Central memory CD8-positive, alpha-beta T cell (primary cell): ENCODE measurements around the gene DNAJC11.
"Not testable (repeated sequence)": the region's sequence is repeated elsewhere in the genome, so short reads cannot be mapped to it uniquely, and the experiment has no call there.

Experiments used
- ATAC-seq: fragments of 150-1000 bp; cut with Tn5 transposase; replicated peaks from 2 replicates; pipeline ENCODE4 v1.10.0; 2022; ENCODE audit warnings: mild to moderate bottlenecking, moderate FRiP score, moderate number of reproducible peaks; ENCODE audit not compliant: poor library complexity, severe bottlenecking; ENCODE audit errors: extremely low read depth
- DNase-seq, 2 donors: peaks; one replicate each; pipeline ENCODE4 v3.0.0; 2021; ENCODE audit warnings: low spot score in 2 of 2
- H3K27ac Mint-ChIP-seq: one replicate; pipeline ENCODE4 v1.8.0; 2022; ENCODE audit warnings: low read depth, mild to moderate bottlenecking, moderate library complexity, mixed read lengths
- H3K27me3 Mint-ChIP-seq: one replicate; pipeline ENCODE4 v1.8.0; 2022; ENCODE audit warnings: mixed read lengths
- H3K36me3 Mint-ChIP-seq: one replicate; pipeline ENCODE4 v1.8.0; 2022; ENCODE audit warnings: mild to moderate bottlenecking, moderate library complexity, mixed read lengths; ENCODE audit not compliant: insufficient read depth
- H3K4me1 Mint-ChIP-seq: one replicate; pipeline ENCODE4 v1.8.0; 2022; ENCODE audit warnings: mixed read lengths
- H3K4me3 Mint-ChIP-seq: one replicate; pipeline ENCODE4 v1.8.0; 2022; ENCODE audit warnings: mild to moderate bottlenecking, moderate library complexity, mixed read lengths
- H3K9me3 Mint-ChIP-seq: one replicate; pipeline ENCODE4 v1.8.0; 2022; ENCODE audit warnings: mixed read lengths

Gene DNAJC11

GRCh38 chr1:6660415-6661049 is 41.1 kb downstream of the DNAJC11 start:
- Mint-ChIP-seq H3K9me3 (no peaks in the 10 kb centered on the region), H3K27ac (no peak overlapping the region), H3K27me3 (no peaks in the 10 kb centered on the region), H3K4me1 (peaks cover 6% of the 10 kb centered on the region), H3K36me3 (peaks cover 6% of the 10 kb centered on the region), H3K4me3 (no peak overlapping the region)
- no peak for DNase-seq
- ATAC-seq, result no peak

- Mint-ChIP-seq H3K27ac (no peak overlapping the region), H3K4me1 (peaks cover 6% of the 10 kb centered on the region), H3K9me3 (no peaks in the 10 kb centered on the region), H3K27me3 (no peaks in the 10 kb centered on the region), H3K4me3 (no peak overlapping the region), H3K36me3 (peaks cover 10% of the 10 kb centered on the region)
- DNase-seq (no peak), ATAC-seq (no peak)
Observed at GRCh38 chr1:6658359-6659060, 43.1 kb downstream of the DNAJC11 start.

GRCh38 chr1:6657138-6657537 is 44.5 kb downstream of the DNAJC11 start:
- no peaks in the 10 kb centered on the region for H3K9me3 Mint-ChIP-seq
- no peak overlapping the region for H3K27ac Mint-ChIP-seq
- H3K27me3 Mint-ChIP-seq, result no peaks in the 10 kb centered on the region
- peaks cover 15% of the 10 kb centered on the region for H3K36me3 Mint-ChIP-seq
- H3K4me1 Mint-ChIP-seq, result peaks cover 6% of the 10 kb centered on the region
- no peak overlapping the region for H3K4me3 Mint-ChIP-seq
- DNase-seq (no peak), ATAC-seq (no peak)

GRCh38 chr1:6653436-6654290 is 48.0 kb downstream of the DNAJC11 start:
- Mint-ChIP-seq H3K4me3 (no peak overlapping the region), H3K9me3 (no peaks in the 10 kb centered on the region), H3K36me3 (peaks cover 17% of the 10 kb centered on the region), H3K27me3 (no peaks in the 10 kb centered on the region), H3K27ac (no peak overlapping the region), H3K4me1 (no peaks in the 10 kb centered on the region)
- DNase-seq, result no peak
- no peak for ATAC-seq

- ATAC-seq, result no peak
- DNase-seq, result no peak
- Mint-ChIP-seq H3K27ac (no peak overlapping the region), H3K36me3 (peaks cover 15% of the 10 kb centered on the region), H3K9me3 (no peaks in the 10 kb centered on the region), H3K4me1 (no peaks in the 10 kb centered on the region), H3K27me3 (no peaks in the 10 kb centered on the region), H3K4me3 (no peak overlapping the region)
Observed at GRCh38 chr1:6652986-6653385, 48.6 kb downstream of the DNAJC11 start.

GRCh38 chr1:6651909-6652308 is 49.7 kb downstream of the DNAJC11 start:
- Mint-ChIP-seq H3K9me3 (no peaks in the 10 kb centered on the region), H3K4me1 (no peaks in the 10 kb centered on the region)
- no peak for DNase-seq

GRCh38 chr1:6648556-6648955 is 53.1 kb downstream of the DNAJC11 start:
- Mint-ChIP-seq H3K36me3 (peaks cover 12% of the 10 kb centered on the region), H3K27ac (no peak overlapping the region), H3K9me3 (no peaks in the 10 kb centered on the region), H3K4me3 (no peak overlapping the region), H3K27me3 (no peaks in the 10 kb centered on the region), H3K4me1 (no peaks in the 10 kb centered on the region)
- no peak for DNase-seq
- no peak for ATAC-seq

More at GRCh38 chr1:6651909-6652308, 49.7 kb downstream of the DNAJC11 start:
- H3K27me3 Mint-ChIP-seq, result no peaks in the 10 kb centered on the region
- H3K27ac Mint-ChIP-seq, result no peak overlapping the region
- no peak for ATAC-seq
- H3K4me3 Mint-ChIP-seq, result no peak overlapping the region
- peaks cover 13% of the 10 kb centered on the region for H3K36me3 Mint-ChIP-seq

- Mint-ChIP-seq H3K27me3 (no peaks in the 10 kb centered on the region), H3K36me3 (peaks cover 6% of the 10 kb centered on the region), H3K27ac (no peak overlapping the region), H3K4me3 (no peak overlapping the region), H3K4me1 (no peaks in the 10 kb centered on the region), H3K9me3 (no peaks in the 10 kb centered on the region)
- DNase-seq (peak in 1 of 2 donors; percentile 18), ATAC-seq (no peak)
Observed at GRCh38 chr1:6646499-6647148, 55.0 kb downstream of the DNAJC11 start.

GRCh38 chr1:6645018-6645417 is 56.6 kb downstream of the DNAJC11 start:
- no peak for ATAC-seq
- Mint-ChIP-seq H3K4me3 (no peak overlapping the region), H3K27me3 (no peaks in the 10 kb centered on the region), H3K9me3 (no peaks in the 10 kb centered on the region), H3K27ac (no peak overlapping the region), H3K4me1 (no peaks in the 10 kb centered on the region), H3K36me3 (peaks cover 5% of the 10 kb centered on the region)
- no peak for DNase-seq

- H3K4me1 Mint-ChIP-seq, H3K27ac Mint-ChIP-seq, H3K27me3 Mint-ChIP-seq, DNase-seq, H3K4me3 Mint-ChIP-seq, ATAC-seq, H3K9me3 Mint-ChIP-seq: not testable (repeated sequence)
- H3K36me3 Mint-ChIP-seq, result peaks cover 16% of the 10 kb centered on the region
Observed at GRCh38 chr1:6640867-6641266, 60.7 kb downstream of the DNAJC11 start.

- Mint-ChIP-seq H3K36me3 (peaks cover 23% of the 10 kb centered on the region), H3K27ac (no peak overlapping the region)
Observed at GRCh38 chr1:6638226-6638625, 63.4 kb downstream of the DNAJC11 start.

GRCh38 chr1:6637770-6638169 is 63.8 kb downstream of the DNAJC11 start:
- H3K27ac Mint-ChIP-seq, result no peak overlapping the region
- ATAC-seq (no peak), DNase-seq (no peak)
- H3K27me3 Mint-ChIP-seq, result no peaks in the 10 kb centered on the region
- H3K4me3 Mint-ChIP-seq, result no peak overlapping the region
- H3K36me3 Mint-ChIP-seq, result peaks cover 24% of the 10 kb centered on the region
- H3K9me3 Mint-ChIP-seq, result no peaks in the 10 kb centered on the region
- no peaks in the 10 kb centered on the region for H3K4me1 Mint-ChIP-seq

More at GRCh38 chr1:6638226-6638625, 63.4 kb downstream of the DNAJC11 start:
- no peak for ATAC-seq
- H3K4me3 Mint-ChIP-seq, result no peak overlapping the region
- H3K27me3 Mint-ChIP-seq, result no peaks in the 10 kb centered on the region
- no peaks in the 10 kb centered on the region for H3K4me1 Mint-ChIP-seq
- H3K9me3 Mint-ChIP-seq, result no peaks in the 10 kb centered on the region
- DNase-seq, result no peak
